Transverse colon (tissue), 4 donors: ENCODE results near the gene CRACDL.

Experiments used
- CTCF ChIP-seq, 5 experiments: fragments of 200-600 bp in 3 of 5; fragments of 450-650 bp in 2 of 5; sonication (generic) in 3 of 5; IDR thresholded peaks; 1 replicate in 2 of 5; 2 replicates in 3 of 5; pipeline ENCODE4 v1.5.1; 2016 to 2017; ENCODE audit warnings: antibody characterized with exemption in 5 of 5, inconsistent platforms in 3 of 5, mild to moderate bottlenecking in 2 of 5, moderate library complexity in 1 of 5
- POLR2A ChIP-seq: fragments of 450-650 bp; IDR thresholded peaks from one replicate; pipeline ENCODE4 v1.6.1; 2016; ENCODE audit warnings: antibody characterized with exemption, mild to moderate bottlenecking, moderate library complexity
- POLR2AphosphoS5 ChIP-seq, 3 donors: sonication (generic); formaldehyde crosslinking; IDR thresholded peaks; one replicate each; pipeline ENCODE4 v1.6.1; 2016; ENCODE audit warnings: antibody characterized with exemption in 3 of 3

DNA sequence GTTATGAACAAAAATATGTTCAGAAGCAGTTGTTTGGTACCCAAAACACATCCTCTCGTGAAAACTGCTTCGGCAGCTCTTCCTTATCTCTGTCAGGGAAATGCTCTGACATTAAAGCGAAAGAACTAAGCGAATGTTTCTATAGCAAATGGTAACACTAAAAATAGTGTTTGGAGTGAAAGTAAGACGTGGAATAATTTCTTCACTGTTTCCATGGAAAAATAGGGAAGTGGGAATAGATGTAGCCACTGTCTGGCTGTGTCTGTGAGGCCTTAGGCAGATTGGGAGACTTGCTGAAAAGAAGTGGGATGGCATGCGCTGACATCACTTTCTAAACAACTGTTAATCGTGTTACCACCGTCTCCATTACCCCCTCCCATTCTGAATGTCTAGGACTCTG, 11.5 kb upstream of the CRACDL start:
- TF ChIP-seq CTCF (IDR thresholded peaks at IDR 0.05), result no peak
- TF ChIP-seq POLR2A, result no peak
- TF ChIP-seq POLR2AphosphoS5 (IDR thresholded peaks at IDR 0.05), result no peak
